WTC11 (cell line): ENCODE measurements around the gene HMGXB3. TPM values are rescaled to one million over a fixed set of nuclear protein-coding genes. Genes with fewer than 3 reads are reported as not detected.

Source experiments
- ATAC-seq: fragments of 200-7000 bp; cut with Tn5 transposase; 2 replicates; pipeline ENCODE4 v1.10.0; 2021; ENCODE audit warnings: mild to moderate bottlenecking, moderate library complexity
- CTCF ChIA-PET: fragments of 300-600 bp; sonication (Branson Sonifier 250); formaldehyde crosslinking; loops from one replicate; lab custom pipeline; 2021; ENCODE audit warnings: antibody characterized with exemption; lab: Charles Lee
- POLR2A ChIA-PET: fragments of 350-600 bp; sonication (Branson Sonifier 250); formaldehyde crosslinking; loops from one replicate; lab custom pipeline; 2021; ENCODE audit warnings: antibody characterized with exemption; lab: Charles Lee
- DNase-seq: peaks from one replicate; pipeline ENCODE4 v3.0.0; 2021; ENCODE audit warnings: low spot score
- H3K27ac Mint-ChIP-seq: 2 replicates; pipeline ENCODE4 v1.8.0; 2021; ENCODE audit warnings: mixed read lengths
- H3K27me3 Mint-ChIP-seq: 2 replicates; pipeline ENCODE4 v1.8.0; 2021; ENCODE audit warnings: low read depth, mild to moderate bottlenecking, moderate library complexity, mixed read lengths
- H3K36me3 Mint-ChIP-seq: 2 replicates; pipeline ENCODE4 v1.8.0; 2021; ENCODE audit warnings: mixed read lengths
- H3K4me1 Mint-ChIP-seq: 2 replicates; pipeline ENCODE4 v1.8.0; 2022; ENCODE audit warnings: mixed read lengths
- H3K4me3 Mint-ChIP-seq: 2 replicates; pipeline ENCODE4 v1.8.0; 2021; ENCODE audit warnings: mild to moderate bottlenecking, moderate library complexity, mixed read lengths
- H3K9me3 Mint-ChIP-seq: 2 replicates; pipeline ENCODE4 v1.8.0; 2021; ENCODE audit warnings: mixed read lengths
- AFF4 ChIP-seq: sonication (generic); formaldehyde crosslinking; IDR thresholded peaks from 2 replicates; pipeline ENCODE4 v1.8.1; 2023; ENCODE audit warnings: mild to moderate bottlenecking, missing genetic modification reagents, borderline replicate concordance
- ATF1 ChIP-seq: sonication (generic); formaldehyde crosslinking; IDR thresholded peaks from 2 replicates; pipeline ENCODE4 v1.8.1; 2023; ENCODE audit warnings: mild to moderate bottlenecking, moderate library complexity, missing genetic modification reagents
- E2F4 ChIP-seq: sonication (generic); formaldehyde crosslinking; IDR thresholded peaks from 2 replicates; pipeline ENCODE4 v1.8.1; 2022; ENCODE audit warnings: low read depth, mild to moderate bottlenecking, moderate library complexity, missing genetic modification reagents, borderline replicate concordance
- ELF4 ChIP-seq: sonication (generic); formaldehyde crosslinking; IDR thresholded peaks from 2 replicates; pipeline ENCODE4 v1.8.1; 2022; ENCODE audit warnings: low read depth, mild to moderate bottlenecking, moderate library complexity, missing genetic modification reagents
- ERG ChIP-seq: fragments of 250-450 bp; sonication (Bioruptor Pico); IDR thresholded peaks from 2 replicates; pipeline ENCODE4 v1.8.0; 2021; ENCODE audit warnings: mild to moderate bottlenecking
- ESRRA ChIP-seq: sonication (generic); formaldehyde crosslinking; IDR thresholded peaks from 2 replicates; pipeline ENCODE4 v1.8.1; 2022; ENCODE audit warnings: mild to moderate bottlenecking, missing genetic modification reagents, borderline replicate concordance
- FOXK1 ChIP-seq: sonication (generic); formaldehyde crosslinking; IDR thresholded peaks from 2 replicates; pipeline ENCODE4 v1.8.0; 2022; ENCODE audit warnings: mild to moderate bottlenecking, moderate library complexity, missing genetic modification reagents
- FOXP1 ChIP-seq: sonication (generic); formaldehyde crosslinking; IDR thresholded peaks from 2 replicates; pipeline ENCODE4 v1.8.0; 2022; ENCODE audit warnings: missing genetic modification reagents, mild to moderate bottlenecking, moderate library complexity, borderline replicate concordance
- GTF2I ChIP-seq: fragments of 250-450 bp; sonication (Bioruptor Pico); conservative IDR thresholded peaks from 2 replicates; pipeline ENCODE4 v1.4.0; 2021; ENCODE audit warnings: mild to moderate bottlenecking
- JAZF1 ChIP-seq: fragments of 250-450 bp; sonication (Bioruptor Pico); IDR thresholded peaks from 2 replicates; pipeline ENCODE4 v1.9.0; 2021; ENCODE audit warnings: moderate library complexity, mild to moderate bottlenecking, inconsistent platforms
- JUN ChIP-seq: sonication (generic); formaldehyde crosslinking; IDR thresholded peaks from 2 replicates; pipeline ENCODE4 v1.8.0; 2023; ENCODE audit warnings: mild to moderate bottlenecking, missing genetic modification reagents
- MYBL2 ChIP-seq: sonication (generic); formaldehyde crosslinking; IDR thresholded peaks from 2 replicates; pipeline ENCODE4 v1.8.1; 2023; ENCODE audit warnings: mild to moderate bottlenecking, moderate library complexity, missing genetic modification reagents
- NFATC4 ChIP-seq: fragments of 250-450 bp; sonication (Bioruptor Pico); IDR thresholded peaks from 2 replicates; pipeline ENCODE4 v1.9.0; 2021; ENCODE audit warnings: mild to moderate bottlenecking
- SOX15 ChIP-seq: fragments of 250-450 bp; sonication (Bioruptor Pico); IDR thresholded peaks from 2 replicates; pipeline ENCODE4 v1.9.0; 2021; ENCODE audit warnings: mild to moderate bottlenecking
- STAT6 ChIP-seq: sonication (generic); formaldehyde crosslinking; conservative IDR thresholded peaks from 2 replicates; pipeline ENCODE4 v1.8.1; 2023; ENCODE audit warnings: mild to moderate bottlenecking, low read depth, missing genetic modification reagents, moderate library complexity
- ZNF138 ChIP-seq: sonication (generic); formaldehyde crosslinking; conservative IDR thresholded peaks from 2 replicates; pipeline ENCODE4 v1.8.1; 2022; ENCODE audit warnings: mild to moderate bottlenecking, moderate library complexity, missing genetic modification reagents
- ZNF423 ChIP-seq: fragments of 250-450 bp; sonication (Bioruptor Pico); IDR thresholded peaks from 2 replicates; pipeline ENCODE4 v2.1.2; 2022; ENCODE audit warnings: mild to moderate bottlenecking, moderate library complexity
- ZNF671 ChIP-seq: fragments of 250-450 bp; sonication (Bioruptor Pico); IDR thresholded peaks from 2 replicates; pipeline ENCODE4 v1.8.0; 2021; ENCODE audit warnings: mild to moderate bottlenecking
- total RNA-seq: library from RNA; stranded (reverse); gene quantifications from 3 replicates; pipeline ENCODE4 v1.2.3, GENCODE V29; 2021

HMGXB3 gene
- total RNA-seq, 1 experiment from 2014 or later = 31.6 TPM

- no peak for TF ChIP-seq E2F4
These were observed 75.3 kb downstream of the HMGXB3 start (continued) for GRCh38 chr5:150075806-150076205.

GRCh38 chr5:150077060-150077459 is 76.5 kb downstream of the HMGXB3 start:
- Mint-ChIP-seq H3K36me3 (no peaks in the 10 kb centered on the region), H3K27me3 (no peaks in the 10 kb centered on the region), H3K9me3 (no peaks in the 10 kb centered on the region), H3K27ac (no peak overlapping the region), H3K4me1 (peaks cover 2% of the 10 kb centered on the region), H3K4me3 (no peak overlapping the region)
- ChIA-PET CTCF (interaction anchor here (1.2 kb wide), 1 partner anchor 45 kb away, joined by 3 read pairs; no protein-coding TSS in a partner anchor), POLR2A (no interaction called here)
- no peak for ATAC-seq
- TF ChIP-seq ZNF671 (CRISPR knock-in tag) = no peak
- TF ChIP-seq NFATC4 = no peak
- TF ChIP-seq ESRRA = no peak
- no peak for TF ChIP-seq SOX15 (CRISPR knock-in tag)
- no peak for TF ChIP-seq AFF4 (CRISPR knock-in tag)
- no peak for TF ChIP-seq ATF1
- no peak for TF ChIP-seq ERG
- TF ChIP-seq MYBL2 (CRISPR knock-in tag) = no peak
- no peak for TF ChIP-seq ZNF138 (CRISPR knock-in tag)
- no peak for TF ChIP-seq FOXP1 (CRISPR knock-in tag)
- TF ChIP-seq JAZF1 = no peak
- TF ChIP-seq FOXK1 (CRISPR knock-in tag) = no peak
- TF ChIP-seq, all 79 proteins: peak for 0
- DNase-seq = no peak

GRCh38 chr5:150077996-150078801 is 77.7 kb downstream of the HMGXB3 start:
- CTCF ChIA-PET = interaction anchor here (0.6 to 1.2 kb wide), 2 partner anchors 44 to 412 kb away, joined by 3 to 4 read pairs; no protein-coding TSS in a partner anchor
- TF ChIP-seq ZNF423 (CRISPR knock-in tag) = no peak
- TF ChIP-seq STAT6 = no peak
- TF ChIP-seq JUN = no peak
- no peak for TF ChIP-seq JAZF1
- no peak for TF ChIP-seq ELF4 (CRISPR knock-in tag)
- TF ChIP-seq GTF2I (CRISPR knock-in tag) = 0 out of 2 replicates have a peak, but pooled peaks have one; percentile 51
- Mint-ChIP-seq H3K4me1 (peaks cover 11% of the 10 kb centered on the region), H3K27ac (no peak overlapping the region), H3K9me3 (no peaks in the 10 kb centered on the region), H3K36me3 (no peaks in the 10 kb centered on the region), H3K4me3 (no peak overlapping the region), H3K27me3 (no peaks in the 10 kb centered on the region)
- POLR2A ChIA-PET = no interaction called here
- ATAC-seq (no peak), DNase-seq (no peak)
